Measurements from ENCODE around the gene TRABD2B. TPM values are rescaled to one million over a fixed set of nuclear protein-coding genes. Genes with fewer than 3 reads are reported as not detected.

TRABD2B gene
- total RNA-seq, 1 donor from 2014 or later, result 0.89 TPM

DNA sequence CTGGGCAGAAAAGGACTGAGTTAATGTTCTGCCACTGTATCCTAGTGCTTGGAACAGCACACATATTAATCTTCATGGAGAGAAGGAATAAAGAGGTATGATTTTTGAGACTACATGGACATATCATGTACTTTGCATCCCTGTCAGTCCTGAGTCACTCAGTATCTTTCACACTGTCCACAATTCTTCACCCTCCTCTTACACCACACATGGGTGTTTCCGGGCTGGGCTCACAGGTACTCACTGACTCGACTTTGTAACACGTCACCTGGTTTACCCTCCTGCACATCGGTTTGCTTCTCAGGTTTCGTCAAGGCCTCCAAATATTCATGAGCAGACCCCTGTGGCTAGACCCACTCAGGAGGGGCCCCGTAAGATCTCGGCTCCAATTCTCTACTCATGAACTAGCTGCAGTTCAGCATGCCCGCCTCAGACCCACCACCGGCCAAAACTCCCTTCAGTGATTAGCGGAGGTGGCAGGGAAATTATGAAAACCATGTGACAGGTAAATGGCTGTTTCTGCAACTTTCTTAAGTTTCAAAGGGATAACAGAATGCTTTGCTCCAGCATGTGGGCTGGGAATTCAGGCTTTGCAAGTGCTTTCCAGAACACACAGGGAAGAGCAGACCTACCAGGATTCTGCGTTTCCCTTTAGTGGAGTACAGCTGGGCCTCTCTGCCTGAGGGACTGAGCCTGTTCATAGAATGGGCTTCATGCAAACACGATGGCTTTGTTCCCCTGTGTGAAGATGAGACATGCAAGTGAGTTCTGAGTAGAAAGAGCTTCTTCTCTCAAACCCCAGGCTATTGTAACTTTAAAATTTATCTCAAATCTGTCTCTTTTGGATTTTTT, 31.3 kb upstream of the TRABD2B start:
- TF ChIP-seq, protein P1, sequence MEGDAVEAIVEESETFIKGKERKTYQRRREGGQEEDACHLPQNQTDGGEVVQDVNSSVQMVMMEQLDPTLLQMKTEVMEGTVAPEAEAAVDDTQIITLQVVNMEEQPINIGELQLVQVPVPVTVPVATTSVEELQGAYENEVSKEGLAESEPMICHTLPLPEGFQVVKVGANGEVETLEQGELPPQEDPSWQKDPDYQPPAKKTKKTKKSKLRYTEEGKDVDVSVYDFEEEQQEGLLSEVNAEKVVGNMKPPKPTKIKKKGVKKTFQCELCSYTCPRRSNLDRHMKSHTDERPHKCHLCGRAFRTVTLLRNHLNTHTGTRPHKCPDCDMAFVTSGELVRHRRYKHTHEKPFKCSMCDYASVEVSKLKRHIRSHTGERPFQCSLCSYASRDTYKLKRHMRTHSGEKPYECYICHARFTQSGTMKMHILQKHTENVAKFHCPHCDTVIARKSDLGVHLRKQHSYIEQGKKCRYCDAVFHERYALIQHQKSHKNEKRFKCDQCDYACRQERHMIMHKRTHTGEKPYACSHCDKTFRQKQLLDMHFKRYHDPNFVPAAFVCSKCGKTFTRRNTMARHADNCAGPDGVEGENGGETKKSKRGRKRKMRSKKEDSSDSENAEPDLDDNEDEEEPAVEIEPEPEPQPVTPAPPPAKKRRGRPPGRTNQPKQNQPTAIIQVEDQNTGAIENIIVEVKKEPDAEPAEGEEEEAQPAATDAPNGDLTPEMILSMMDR (IDR thresholded peaks at IDR 0.05; ENCODE audit: insufficient read depth, low read depth, low read length), result no peak
- TF ChIP-seq EZH2 (IDR thresholded peaks at IDR 0.05; ENCODE audit: insufficient read depth, low read length), result no peak
- Histone ChIP-seq H3K27me3 (ENCODE audit: insufficient read depth, low read length) (peaks cover 2% of the 10 kb centered on the region), H2AFZ (ENCODE audit: low read depth, low read length) (no peak overlapping the region), H3K27ac (ENCODE audit: low read depth, low read length) (no peak overlapping the region), H3K9me3 (ENCODE audit: insufficient read depth, low read depth, low read length) (no peaks in the 10 kb centered on the region), H3K4me2 (ENCODE audit: low read length) (no peak overlapping the region), H3K9ac (ENCODE audit: low read length) (no peak overlapping the region), H3K36me3 (ENCODE audit: insufficient read depth, low read length) (no peaks in the 10 kb centered on the region), H3K4me1 (ENCODE audit: insufficient read depth, low read length) (no peaks in the 10 kb centered on the region), H3K79me2 (ENCODE audit: insufficient read depth, low read length) (no peaks in the 10 kb centered on the region), H3K4me3 (ENCODE audit: insufficient read depth, low read depth, low read length) (no peak overlapping the region), H4K20me1 (ENCODE audit: insufficient read depth, low read length) (no peaks in the 10 kb centered on the region)
- H3K4me3 Mint-ChIP-seq (ENCODE audit: unreplicated experiment), result no peak overlapping the region
- DNase-seq (ENCODE audit: low read depth), result no peak
- no peak for FAIRE-seq
- peaks cover 4% of the 10 kb centered on the region for H3K9me3 Mint-ChIP-seq (ENCODE audit: unreplicated experiment)
- no peaks in the 10 kb centered on the region for H3K36me3 Mint-ChIP-seq (ENCODE audit: low read depth, unreplicated experiment)
- no peaks in the 10 kb centered on the region for H3K27me3 Mint-ChIP-seq (ENCODE audit: low read depth, unreplicated experiment)
- peaks cover 11% of the 10 kb centered on the region for H3K4me1 Mint-ChIP-seq (ENCODE audit: low read depth, unreplicated experiment)
- H3K27ac Mint-ChIP-seq (ENCODE audit: unreplicated experiment), result no peak overlapping the region

- H3K27me3 Mint-ChIP-seq (ENCODE audit: low read depth, unreplicated experiment), result no peaks in the 10 kb centered on the region
- H3K27ac ChIP-seq (ENCODE audit: low read depth, low read length), result no peak overlapping the region
- peaks cover 11% of the 10 kb centered on the region for H3K4me1 Mint-ChIP-seq (ENCODE audit: low read depth, unreplicated experiment)
- H3K4me1 ChIP-seq (ENCODE audit: insufficient read depth, low read length), result no peaks in the 10 kb centered on the region
- no peak overlapping the region for H3K4me2 ChIP-seq (ENCODE audit: low read length)
- peaks cover 2% of the 10 kb centered on the region for H3K27me3 ChIP-seq (ENCODE audit: insufficient read depth, low read length)
- DNase-seq (ENCODE audit: low read depth), result no peak
- H3K9me3 Mint-ChIP-seq (ENCODE audit: unreplicated experiment), result peaks cover 3% of the 10 kb centered on the region
- no peak overlapping the region for H3K27ac Mint-ChIP-seq (ENCODE audit: unreplicated experiment)
- H3K4me3 ChIP-seq (ENCODE audit: insufficient read depth, low read depth, low read length), result no peak overlapping the region
- H3K4me3 Mint-ChIP-seq (ENCODE audit: unreplicated experiment), result no peak overlapping the region
- H3K79me2 ChIP-seq (ENCODE audit: insufficient read depth, low read length), result no peaks in the 10 kb centered on the region
- H3K9ac ChIP-seq (ENCODE audit: low read length), result no peak overlapping the region
- no peak for FAIRE-seq
- no peak overlapping the region for H2AFZ ChIP-seq (ENCODE audit: low read depth, low read length)
- H4K20me1 ChIP-seq (ENCODE audit: insufficient read depth, low read length), result no peaks in the 10 kb centered on the region
- H3K9me3 ChIP-seq (ENCODE audit: insufficient read depth, low read depth, low read length), result no peaks in the 10 kb centered on the region
- H3K36me3 Mint-ChIP-seq (ENCODE audit: low read depth, unreplicated experiment), result no peaks in the 10 kb centered on the region
- TF ChIP-seq EZH2 (IDR thresholded peaks at IDR 0.05; ENCODE audit: insufficient read depth, low read length), result no peak
- TF ChIP-seq, protein P1 (IDR thresholded peaks at IDR 0.05; ENCODE audit: insufficient read depth, low read depth, low read length), result no peak
- H3K36me3 ChIP-seq (ENCODE audit: insufficient read depth, low read length), result no peaks in the 10 kb centered on the region
Measured at GRCh38 chr1:48027533-48027835, 30.3 kb upstream of the TRABD2B start.
